AG04450 (cell line): ENCODE results near the gene GPR83. TPM values are rescaled to one million over a fixed set of nuclear protein-coding genes. Genes with fewer than 3 reads are reported as not detected.

Source experiments
- CTCF ChIA-PET: fragments of 300-600, 350-600 bp; formaldehyde crosslinking; extraction: SDS; loops from one replicate; lab custom pipeline; 2022; ENCODE audit warnings: antibody characterized with exemption, inconsistent platforms; lab: Charles Lee
- POLR2A ChIA-PET: fragments of 350-600 bp; formaldehyde crosslinking; extraction: SDS; loops from one replicate; lab custom pipeline; 2021; ENCODE audit warnings: antibody characterized with exemption, inconsistent platforms; lab: Yijun Ruan, JAX
- DNase-seq: peaks from one replicate; pipeline ENCODE4 v3.0.0-alpha.2; 2011; ENCODE audit warnings: low read depth, low spot score
- H3K27ac ChIP-seq: one replicate; pipeline ENCODE4 v1.5.1; 2012; ENCODE audit warnings: low read depth, low read length, control low read depth
- H3K27me3 ChIP-seq: one replicate; pipeline ENCODE4 v1.6.0; 2012; ENCODE audit warnings: low read length; ENCODE audit not compliant: control insufficient read depth, insufficient read depth
- H3K4me3 ChIP-seq: 2 replicates; pipeline ENCODE4 v1.5.1; 2011; ENCODE audit warnings: mild to moderate bottlenecking, low read depth, low read length, control low read depth
- H3K9me3 ChIP-seq: 2 replicates; pipeline ENCODE4 v1.5.1; 2012; ENCODE audit warnings: low read length; ENCODE audit not compliant: control insufficient read depth, insufficient read depth
- CTCF ChIP-seq: IDR thresholded peaks from 2 replicates; pipeline ENCODE4 v1.5.1; 2011; ENCODE audit warnings: low read depth, low read length, control low read depth, inconsistent platforms
- polyA minus RNA-seq: library from RNA; depleted of rRNA, polyadenylated mRNA; stranded (reverse); fragments of >200 nt; gene quantifications from 2 replicates; pipeline ENCODE4 v1.2.3, GENCODE V29; 2011; rRNA and poly(A)+ RNA removed
- polyA plus RNA-seq: library from polyadenylated mRNA; depleted of rRNA; stranded (reverse); fragments of >200 nt; gene quantifications from 2 replicates; pipeline ENCODE4 v1.2.3, GENCODE V29; 2011; rRNA removed

Gene GPR83
- polyA plus RNA-seq (0.02 and 0.04 TPM in 2 replicates), polyA minus RNA-seq (0.13 TPM in 1 of 2 replicates, not detected in the other)

GRCh38 chr11:94400839-94401772 lies at the start of gene GPR83:
Gene GPR83, minus strand, starts transcription at chr11:94401419. Its CDS starts 172 bp downstream, at chr11:94401247.
- POLR2A ChIA-PET, result no interaction called here
- no peaks in the 10 kb centered on the region; the same call in 1 of the 2 replicates for H3K9me3 ChIP-seq

GRCh38 chr11:94450048-94450447 lies 48.8 kb upstream of the GPR83 start:
- POLR2A ChIA-PET, result no interaction called here
- Histone ChIP-seq H3K4me3 (no peak overlapping the region), H3K27me3 (no peaks in the 10 kb centered on the region), H3K27ac (no peak overlapping the region), H3K9me3 (no peaks in the 10 kb centered on the region)
- DNase-seq, result no peak
- TF ChIP-seq CTCF, result no peak
- CTCF ChIA-PET, result interaction anchor here (0.6 to 1.6 kb wide), 4 partner anchors 160 to 555 kb away, joined by 3 to 10 read pairs (median 4); no protein-coding TSS in a partner anchor

More at GRCh38 chr11:94400839-94401772, at the start of gene GPR83:
- H3K27me3 ChIP-seq, result peaks cover 46% of the 10 kb centered on the region
- no peak for DNase-seq
- peak within 1 kb of the TSS; percentile 58 for H3K4me3 ChIP-seq
- H3K27ac ChIP-seq, result no peak within 1 kb of the TSS
- no peak for TF ChIP-seq CTCF
- CTCF ChIA-PET, result interaction anchor here (0.7 to 0.9 kb wide), 2 partner anchors 17 to 230 kb away, joined by 3 to 4 read pairs; no protein-coding TSS in a partner anchor

- no peak for TF ChIP-seq CTCF
- POLR2A ChIA-PET, result no interaction called here
Observed at GRCh38 chr11:94449437-94449836, 48.2 kb upstream of the GPR83 start.

GRCh38 chr11:94449029-94449428 lies 47.8 kb upstream of the GPR83 start:
- no peak for TF ChIP-seq CTCF
- H3K4me3 ChIP-seq, result no peak overlapping the region
- DNase-seq, result no peak
- H3K9me3 ChIP-seq, result no peaks in the 10 kb centered on the region
- ChIA-PET POLR2A (no interaction called here), CTCF (interaction anchor here (0.8 to 1.6 kb wide), 2 partner anchors 265 to 554 kb away, joined by 3 to 5 read pairs; no protein-coding TSS in a partner anchor)
- no peaks in the 10 kb centered on the region for H3K27me3 ChIP-seq
- peak overlapping the region; percentile 12 for H3K27ac ChIP-seq

More at GRCh38 chr11:94449437-94449836, 48.2 kb upstream of the GPR83 start:
- CTCF ChIA-PET, result interaction anchor here (1.6 kb wide), 1 partner anchor 265 kb away, joined by 5 read pairs; no protein-coding TSS in a partner anchor
- Histone ChIP-seq H3K4me3 (no peak overlapping the region), H3K9me3 (no peaks in the 10 kb centered on the region), H3K27ac (no peak overlapping the region), H3K27me3 (no peaks in the 10 kb centered on the region)
- DNase-seq, result peak; percentile 21
